H1 (cell line): ENCODE data around the gene TARDBP. TPM values are rescaled to one million over a fixed set of nuclear protein-coding genes. Genes with fewer than 3 reads are reported as not detected.

Experiments used
- CTCF ChIA-PET: fragments of 300-600 bp; sonication (Branson Sonifier 250); formaldehyde crosslinking; loops from one replicate; lab custom pipeline; 2021; ENCODE audit not compliant: partially characterized antibody; lab: Charles Lee
- POLR2A ChIA-PET: fragments of 300-600 bp; sonication (Branson Sonifier 250); formaldehyde crosslinking; loops from one replicate; lab custom pipeline; 2021; ENCODE audit warnings: inconsistent platforms; ENCODE audit not compliant: partially characterized antibody; lab: Charles Lee
- DNase-seq, 2 experiments: peaks; one replicate each; pipeline versions ENCODE4 v3.0.0 to v3.0.0-alpha.2; 2010 to 2022; ENCODE audit warnings: low spot score in 2 of 2, low read depth in 1 of 2, mixed read lengths in 1 of 2
- FAIRE-seq: peaks from 2 replicates; lab custom pipeline; 2011; peaks lifted over from hg19 to GRCh38; lab: Jason Lieb, UNC
- H2AFZ ChIP-seq: 2 replicates; pipeline ENCODE4 v1.8.1; 2012; ENCODE audit warnings: low read length, inconsistent platforms
- H2AK5ac ChIP-seq: 2 replicates; pipeline ENCODE4 v1.6.1; 2013; ENCODE audit warnings: low read depth, low read length
- H2BK120ac ChIP-seq: replicated peaks from 2 replicates; pipeline ENCODE3; 2013; ENCODE audit warnings: low read depth, low read length, inconsistent platforms
- H2BK12ac ChIP-seq: 2 replicates; pipeline ENCODE4 v1.6.1; 2013; ENCODE audit warnings: low read depth, low read length
- H2BK15ac ChIP-seq: 2 replicates; pipeline ENCODE4 v1.6.1; 2013; ENCODE audit warnings: low read length
- H2BK20ac ChIP-seq: 2 replicates; pipeline ENCODE4 v1.6.1; 2013; ENCODE audit warnings: low read length
- H2BK5ac ChIP-seq: 2 replicates; pipeline ENCODE4 v1.6.1; 2013; ENCODE audit warnings: low read depth, low read length
- H3K14ac ChIP-seq: 2 replicates; pipeline ENCODE4 v1.6.1; 2013; ENCODE audit warnings: inconsistent platforms; ENCODE audit not compliant: insufficient read length
- H3K18ac ChIP-seq: 2 replicates; pipeline ENCODE4 v1.6.1; 2013; ENCODE audit warnings: low read length; ENCODE audit errors: extremely low read depth
- H3K23ac ChIP-seq: 2 replicates; pipeline ENCODE4 v1.6.1; 2013; ENCODE audit warnings: inconsistent platforms; ENCODE audit not compliant: insufficient read length
- H3K23me2 ChIP-seq: 2 replicates; pipeline ENCODE4 v1.6.1; 2013; ENCODE audit warnings: low read depth, low read length
- H3K27ac ChIP-seq: 2 replicates; pipeline ENCODE4 v1.6.1; 2011; ENCODE audit warnings: low read depth, low read length, inconsistent platforms
- H3K27me3 ChIP-seq, 4 experiments: replicated peaks in 1 of 4; 1 replicate in 1 of 4; 2 replicates in 3 of 4; pipeline versions ENCODE4 v1.6.1 to v1.8.1; 2011 to 2013; ENCODE audit warnings: low read length in 3 of 4, mild to moderate bottlenecking in 3 of 4, inconsistent platforms in 2 of 4, mixed read lengths in 2 of 4, moderate library complexity in 1 of 4; ENCODE audit not compliant: control insufficient read depth in 3 of 4, insufficient read depth in 3 of 4; ENCODE audit errors: extremely low read depth in 1 of 4
- H3K36me3 ChIP-seq, 4 experiments: 2 replicates each; pipeline versions ENCODE4 v1.6.1 to v1.8.1; 2011 to 2013; ENCODE audit warnings: mild to moderate bottlenecking in 4 of 4, low read length in 3 of 4, moderate library complexity in 2 of 4, control low read depth in 1 of 4, inconsistent platforms in 1 of 4; ENCODE audit not compliant: insufficient read depth in 4 of 4, control insufficient read depth in 2 of 4
- H3K4ac ChIP-seq: replicated peaks from 2 replicates; pipeline ENCODE3; 2013; ENCODE audit warnings: low read length, low read depth, mixed read lengths, inconsistent platforms; ENCODE audit not compliant: insufficient read length
- H3K4me1 ChIP-seq, 4 experiments: replicated peaks in 1 of 4; 1 replicate in 1 of 4; 2 replicates in 3 of 4; pipeline versions ENCODE4 v1.6.1 to v1.8.1; 2011 to 2013; ENCODE audit warnings: low read length in 3 of 4, inconsistent platforms in 2 of 4, mixed read lengths in 1 of 4; ENCODE audit not compliant: insufficient read depth in 4 of 4, control insufficient read depth in 3 of 4
- H3K4me2 ChIP-seq, 2 experiments: 2 replicates each; pipeline versions ENCODE4 v1.6.1 to v1.8.1; 2011 to 2013; ENCODE audit warnings: low read depth in 2 of 2, low read length in 2 of 2, control low read depth in 1 of 2, inconsistent platforms in 1 of 2, mild to moderate bottlenecking in 1 of 2; ENCODE audit not compliant: insufficient read depth in 1 of 2
- H3K4me3 ChIP-seq, 4 experiments: fragments of 200-600, 300-600 bp in 1 of 4; sonication (generic), shearing (Covaris generic), sonication (Bioruptor Twin) in 1 of 4; 2 replicates each; pipeline versions ENCODE4 v1.5.1 to v1.8.1; 2011 to 2016; ENCODE audit warnings: low read length in 4 of 4, low read depth in 3 of 4, control low read depth in 2 of 4, inconsistent platforms in 2 of 4, mild to moderate bottlenecking in 2 of 4, mixed read lengths in 1 of 4, moderate library complexity in 1 of 4; ENCODE audit not compliant: insufficient read depth in 2 of 4; ENCODE audit errors: extremely low read depth in 1 of 4
- H3K56ac ChIP-seq: replicated peaks from 2 replicates; pipeline ENCODE3; 2013; ENCODE audit warnings: low read depth, mild to moderate bottlenecking, mixed read lengths, low read length, inconsistent platforms; ENCODE audit not compliant: insufficient read length
- H3K79me1 ChIP-seq: 2 replicates; pipeline ENCODE4 v1.6.1; 2013; ENCODE audit warnings: low read depth, low read length, control low read depth
- H3K79me2 ChIP-seq, 2 experiments: 2 replicates each; pipeline versions ENCODE4 v1.6.1 to v1.8.1; 2012 to 2013; ENCODE audit warnings: low read length in 2 of 2, mild to moderate bottlenecking in 2 of 2, inconsistent platforms in 1 of 2; ENCODE audit not compliant: insufficient read depth in 2 of 2, control insufficient read depth in 1 of 2
- H3K9ac ChIP-seq, 4 experiments: replicated peaks in 1 of 4; 1 replicate in 1 of 4; 2 replicates in 3 of 4; pipeline versions ENCODE4 v1.6.1 to v1.8.1; 2011 to 2013; ENCODE audit warnings: low read depth in 3 of 4, low read length in 3 of 4, control low read depth in 2 of 4, mild to moderate bottlenecking in 2 of 4, moderate library complexity in 2 of 4, inconsistent platforms in 1 of 4; ENCODE audit errors: extremely low read depth in 1 of 4
- H3K9me3 ChIP-seq, 2 experiments: 2 replicates each; pipeline versions ENCODE4 v1.6.1 to v1.8.1; 2012 to 2013; ENCODE audit warnings: mild to moderate bottlenecking in 2 of 2, moderate library complexity in 2 of 2, control low read depth in 1 of 2, inconsistent platforms in 1 of 2, low read depth in 1 of 2, low read length in 1 of 2, mixed read lengths in 1 of 2; ENCODE audit not compliant: insufficient read depth in 2 of 2
- H4K20me1 ChIP-seq, 2 experiments: replicated peaks in 1 of 2; 2 replicates each; pipeline versions ENCODE3 to v1.8.1; 2011 to 2013; ENCODE audit warnings: inconsistent platforms in 2 of 2, low read length in 2 of 2, mild to moderate bottlenecking in 1 of 2; ENCODE audit not compliant: insufficient read depth in 2 of 2, control insufficient read depth in 1 of 2
- H4K5ac ChIP-seq: 2 replicates; pipeline ENCODE4 v1.6.1; 2013; ENCODE audit warnings: low read length, low read depth, mixed read lengths, inconsistent platforms; ENCODE audit not compliant: insufficient read length
- H4K8ac ChIP-seq: 2 replicates; pipeline ENCODE4 v1.8.0; 2013; ENCODE audit warnings: mild to moderate bottlenecking, moderate library complexity, low read length, inconsistent platforms; ENCODE audit not compliant: insufficient read depth; ENCODE audit errors: extremely low read depth
- H4K91ac ChIP-seq: replicated peaks from 2 replicates; pipeline ENCODE3; 2013; ENCODE audit warnings: low read length, mixed read lengths, inconsistent platforms; ENCODE audit not compliant: insufficient read length
- CHD1 ChIP-seq: IDR thresholded peaks from 2 replicates; pipeline ENCODE4 v1.6.1; 2012; ENCODE audit warnings: low read depth, low read length, improper control_type of control experiment
- CTCF ChIP-seq, 3 experiments: IDR thresholded peaks; 1 replicate in 2 of 3; 2 replicates in 1 of 3; pipeline versions ENCODE4 v1.5.1 to v1.6.1; 2011; ENCODE audit warnings: low read length in 3 of 3, mild to moderate bottlenecking in 3 of 3, inconsistent platforms in 2 of 3, low read depth in 1 of 3, moderate library complexity in 1 of 3; ENCODE audit not compliant: insufficient read depth in 1 of 3; ENCODE audit errors: control extremely low read depth in 1 of 3
- JUN ChIP-seq: IDR thresholded peaks from 2 replicates; pipeline ENCODE4 v1.6.1; 2011; ENCODE audit warnings: low read depth, mild to moderate bottlenecking, improper control_type of control experiment, low read length
- KDM5A ChIP-seq: fragments of 200-600 bp; IDR thresholded peaks from 2 replicates; pipeline ENCODE4 v1.7.1; 2012; ENCODE audit warnings: mild to moderate bottlenecking, low read length, inconsistent platforms, mixed read lengths
- NANOG ChIP-seq: IDR thresholded peaks from 2 replicates; pipeline ENCODE4 v1.6.1; 2011; ENCODE audit warnings: low read length, low read depth, mild to moderate bottlenecking, inconsistent platforms; ENCODE audit not compliant: insufficient read depth, poor library complexity, severe bottlenecking
- POLR2AphosphoS5 ChIP-seq: IDR thresholded peaks from 2 replicates; pipeline ENCODE4 v1.6.1; 2011; ENCODE audit warnings: low read depth, low read length
- SAP30 ChIP-seq: fragments of 300-600 bp; sonication (generic); IDR thresholded peaks from 2 replicates; pipeline ENCODE4 v1.7.1; 2012; ENCODE audit warnings: low read length, moderate library complexity, mild to moderate bottlenecking, inconsistent platforms; ENCODE audit not compliant: insufficient read depth, insufficient replicate concordance
- SIRT6 ChIP-seq: IDR thresholded peaks from one replicate; pipeline ENCODE4 v1.7.1; 2012; ENCODE audit warnings: low read length, inconsistent platforms
- TBP ChIP-seq: IDR thresholded peaks from 2 replicates; pipeline ENCODE4 v1.6.1; 2011; ENCODE audit warnings: low read depth, low read length, improper control_type of control experiment
- TCF12 ChIP-seq: IDR thresholded peaks from 2 replicates; pipeline ENCODE4 v1.6.1; 2011; ENCODE audit warnings: low read depth, mild to moderate bottlenecking, low read length
- WGBS, 2 experiments: shearing (Covaris generic) in 1 of 2; methylation state at CpG; one replicate each; pipeline versions ENCODE4 v1.1.6 to v1.1.7; 2013 to 2015; ENCODE audit warnings: low lambda C conversion rate in 2 of 2, mixed read lengths in 2 of 2, inconsistent platforms in 1 of 2, low coverage in 1 of 2, missing lambda C conversion rate in 1 of 2; ENCODE audit not compliant: insufficient replicate concordance in 2 of 2, insufficient coverage in 1 of 2, insufficient read length in 1 of 2; ENCODE audit errors: extremely low coverage in 1 of 2, missing lambda C conversion rate in 1 of 2; 5-methylcytosine and 5-hydroxymethylcytosine counted together
- polyA plus RNA-seq, 7 experiments: library from polyadenylated mRNA; depleted of rRNA in 3 of 7; stranded (reverse) in 5 of 7; unstranded in 2 of 7; fragments of >200 nt in 5 of 7; fragments of 200-250 nt in 2 of 7; gene quantifications; 1 replicate in 5 of 7; 2 replicates in 1 of 7; 4 replicates in 1 of 7; pipeline versions ENCODE4 v1.2.1 to v1.2.3, GENCODE V29; 2011 to 2013; ENCODE audit warnings: missing spikeins in 2 of 7, mixed read lengths in 2 of 7
- total RNA-seq: library from RNA; stranded (reverse); fragmentation: NEBNext Ultra II Directional; extraction: Animal tissue kit (Norgen Biotek cat#: 25700); gene quantifications from 2 replicates; pipeline ENCODE4 v1.2.1, GENCODE V29; 2021

The TARDBP gene
- total and polyA plus RNA-seq, 2 of the 8 experiments (the other 6 are each of a cell fraction or from before 2014, with no cell fraction given), result 144 to 240 TPM

GRCh38 chr1:10980094-10980577 is 32.3 kb upstream of the TARDBP start:
- H3K36me3 ChIP-seq, result no peaks in the 10 kb centered on the region
- no peaks in the 10 kb centered on the region for H3K79me2 ChIP-seq
- ChIA-PET CTCF (interaction anchor here (0.5 to 1.8 kb wide), 11 partner anchors 9 to 713 kb away, joined by 3 to 5 read pairs (median 3); no protein-coding TSS in a partner anchor), POLR2A (interaction anchor here (0.9 to 2.8 kb wide), 5 partner anchors 10 to 50 kb away, joined by 3 to 16 read pairs (median 4); partner anchors contain the start of gene TARDBP)
- no peak overlapping the region for H2BK15ac ChIP-seq
- DNase-seq (peak; percentile 80 to 85), FAIRE-seq (peak; percentile 90)
- no peak overlapping the region for H3K23ac ChIP-seq
- no peak overlapping the region for H3K4ac ChIP-seq
- H3K4me1 ChIP-seq, result peaks cover 14 to 20% (median 16%) of the 10 kb centered on the region in 4 experiments
- H3K9ac ChIP-seq, result no peak overlapping the region
- no peaks in the 10 kb centered on the region for H3K9me3 ChIP-seq
- H3K27ac ChIP-seq, result peak overlapping the region; percentile 63; the same call in 1 of the 2 replicates
- H4K91ac ChIP-seq, result no peak overlapping the region
- no peak overlapping the region for H2AFZ ChIP-seq
- peak overlapping the region; percentile 82; the same call in 1 of the 2 replicates for H2BK12ac ChIP-seq
- peaks cover 2% of the 10 kb centered on the region; the same call in 1 of the 2 replicates for H3K23me2 ChIP-seq
- no peak overlapping the region for H3K56ac ChIP-seq
- H2BK20ac ChIP-seq, result 0 out of 2 replicates have a peak overlapping the region, but pooled peaks have one; percentile 34
- H3K27me3 ChIP-seq, result no peaks in the 10 kb centered on the region
- peak overlapping the region; percentile 73 for H2BK120ac ChIP-seq
- H3K18ac ChIP-seq, result no peak overlapping the region; the same call in 1 of the 2 replicates
- H4K5ac ChIP-seq, result no peak overlapping the region
- H2BK5ac ChIP-seq, result peak overlapping the region; percentile 89; the same call in 1 of the 2 replicates
- H3K79me1 ChIP-seq, result no peaks in the 10 kb centered on the region
- 5% methylated on average over 15 of the region's 15 CpGs; no CpG with 5 or more reads in 1 of the 2 experiments for WGBS, 2 experiments
- peak overlapping the region; percentile 59 to 77 for H3K4me2 ChIP-seq
- H3K14ac ChIP-seq, result no peak overlapping the region
- H4K8ac ChIP-seq, result no peak overlapping the region
- no peaks in the 10 kb centered on the region for H4K20me1 ChIP-seq
- peak overlapping the region in 3 of 4 experiments; percentile 26 to 47 (median 47); a peak in 5 of 8 replicates for H3K4me3 ChIP-seq
- H2AK5ac ChIP-seq, result no peak overlapping the region
- TF ChIP-seq KDM5A (no peak), TBP (peak; percentile 70; the same call in 1 of the 2 replicates), SAP30 (no peak), JUN (no peak), TCF12 (0 out of 2 replicates have a peak, but pooled peaks have one; percentile 5), CHD1 (no peak), NANOG (peak; percentile 27), CTCF (IDR thresholded peaks at IDR 0.05; ENCODE audit: control extremely low read depth in 1 of 3, insufficient read depth in 1 of 3, low read depth in 1 of 3, low read length in 3 of 3) (peak in 2 of 3 experiments; percentile 33 to 45; a peak in 3 of 4 replicates), SIRT6 (no peak), POLR2AphosphoS5 (no peak)
